Common myeloid progenitor, CD34-positive (primary cell): ENCODE measurements around the gene NABP1.

Experiments
- CTCF ChIA-PET: fragments of 350-600 bp; sonication (Branson Sonifier 250); formaldehyde crosslinking; loops from one replicate; lab custom pipeline; 2021; ENCODE audit warnings: antibody characterized with exemption; lab: Charles Lee
- POLR2A ChIA-PET: fragments of 350-600 bp; sonication (Branson Sonifier 250); formaldehyde crosslinking; loops from one replicate; lab custom pipeline; 2021; ENCODE audit warnings: antibody characterized with exemption; lab: Charles Lee
- DNase-seq, 3 donors: peaks; one replicate each; pipeline versions ENCODE4 v3.0.0 to v3.0.0-alpha.2; 2013
- H3K27ac ChIP-seq, 2 experiments: 1 replicate in 1 of 2; 2 replicates in 1 of 2; pipeline ENCODE4 v1.7.0; 2013; ENCODE audit warnings: inconsistent platforms in 2 of 2, low read length in 2 of 2, mild to moderate bottlenecking in 2 of 2, low read depth in 1 of 2, moderate library complexity in 1 of 2; ENCODE audit not compliant: severe bottlenecking in 2 of 2, insufficient read depth in 1 of 2, poor library complexity in 1 of 2
- H3K27me3 ChIP-seq, 5 experiments: replicated peaks in 2 of 5; 1 replicate in 3 of 5; 2 replicates in 2 of 5; pipeline versions ENCODE4 v1.6.1 to v1.7.0; 2013; ENCODE audit warnings: low read length in 4 of 5, mild to moderate bottlenecking in 2 of 5, moderate library complexity in 2 of 5, inconsistent platforms in 1 of 5; ENCODE audit not compliant: insufficient read depth in 5 of 5, control insufficient read depth in 4 of 5
- H3K36me3 ChIP-seq, 4 experiments: 1 replicate in 2 of 4; 2 replicates in 2 of 4; pipeline versions ENCODE4 v1.6.1 to v1.7.0; 2013; ENCODE audit warnings: low read length in 3 of 4, control low read depth in 1 of 4, mild to moderate bottlenecking in 1 of 4; ENCODE audit not compliant: control insufficient read depth in 4 of 4, insufficient read depth in 4 of 4
- H3K4me1 ChIP-seq, 4 experiments: 1 replicate in 3 of 4; 2 replicates in 1 of 4; pipeline versions ENCODE4 v1.6.1 to v1.7.1; 2013; ENCODE audit warnings: low read length in 3 of 4, mild to moderate bottlenecking in 3 of 4, control low read depth in 1 of 4, inconsistent platforms in 1 of 4, moderate library complexity in 1 of 4; ENCODE audit not compliant: control insufficient read depth in 4 of 4, insufficient read depth in 4 of 4; ENCODE audit errors: control extremely low read depth in 1 of 4
- H3K4me3 ChIP-seq, 7 experiments: 1 replicate in 4 of 7; 2 replicates in 3 of 7; pipeline versions ENCODE4 v1.5.1 to v1.7.0; 2013; ENCODE audit warnings: mild to moderate bottlenecking in 7 of 7, low read length in 6 of 7, moderate library complexity in 6 of 7, inconsistent platforms in 2 of 7, low read depth in 2 of 7, control low read depth in 1 of 7; ENCODE audit not compliant: insufficient read depth in 4 of 7, control insufficient read depth in 1 of 7; ENCODE audit errors: extremely low read depth in 1 of 7
- H3K9me3 ChIP-seq, 5 experiments: 1 replicate in 4 of 5; 2 replicates in 1 of 5; pipeline versions ENCODE4 v1.6.1 to v1.7.1; 2013; ENCODE audit warnings: low read length in 4 of 5, mild to moderate bottlenecking in 2 of 5, inconsistent platforms in 1 of 5, low read depth in 1 of 5, moderate library complexity in 1 of 5; ENCODE audit not compliant: control insufficient read depth in 4 of 5, insufficient read depth in 2 of 5; ENCODE audit errors: control extremely low read depth in 1 of 5

Gene NABP1

GRCh38 chr2:191730263-191730662 is 52.3 kb downstream of the NABP1 start:
- Histone ChIP-seq H3K27ac (no peak overlapping the region), H3K9me3 (no peaks in the 10 kb centered on the region), H3K4me3 (no peak overlapping the region), H3K36me3 (no peaks in the 10 kb centered on the region), H3K4me1 (peaks cover 0 to 3% (median 0%) of the 10 kb centered on the region in 4 experiments), H3K27me3 (no peaks in the 10 kb centered on the region)
- DNase-seq, result no peak
- ChIA-PET POLR2A (no interaction called here), CTCF (interaction anchor here (1.3 kb wide), 1 partner anchor 164 kb away, joined by 3 read pairs; no protein-coding TSS in a partner anchor)
